Umbilical cord (tissue), 2 donors: ENCODE measurements around the gene ID4. TPM values are rescaled to one million over a fixed set of nuclear protein-coding genes. Genes with fewer than 3 reads are reported as not detected.

Source experiments
- DNase-seq: peaks from one replicate; pipeline ENCODE4 v3.0.0-alpha.2; 2015; ENCODE audit warnings: low spot score
- total RNA-seq: library from RNA; depleted of rRNA; stranded (reverse); fragments of >200 nt; gene quantifications from one replicate; pipeline ENCODE4 v1.2.3, GENCODE V29; 2014; ENCODE audit warnings: low replicate concordance; ENCODE audit not compliant: insufficient read depth

ID4 gene
- total RNA-seq, 1 donor from 2014 or later: 222 TPM

- no peak for DNase-seq
These were observed 20.5 kb downstream of the ID4 start for GRCh38 chr6:19857703-19858102.

DNA sequence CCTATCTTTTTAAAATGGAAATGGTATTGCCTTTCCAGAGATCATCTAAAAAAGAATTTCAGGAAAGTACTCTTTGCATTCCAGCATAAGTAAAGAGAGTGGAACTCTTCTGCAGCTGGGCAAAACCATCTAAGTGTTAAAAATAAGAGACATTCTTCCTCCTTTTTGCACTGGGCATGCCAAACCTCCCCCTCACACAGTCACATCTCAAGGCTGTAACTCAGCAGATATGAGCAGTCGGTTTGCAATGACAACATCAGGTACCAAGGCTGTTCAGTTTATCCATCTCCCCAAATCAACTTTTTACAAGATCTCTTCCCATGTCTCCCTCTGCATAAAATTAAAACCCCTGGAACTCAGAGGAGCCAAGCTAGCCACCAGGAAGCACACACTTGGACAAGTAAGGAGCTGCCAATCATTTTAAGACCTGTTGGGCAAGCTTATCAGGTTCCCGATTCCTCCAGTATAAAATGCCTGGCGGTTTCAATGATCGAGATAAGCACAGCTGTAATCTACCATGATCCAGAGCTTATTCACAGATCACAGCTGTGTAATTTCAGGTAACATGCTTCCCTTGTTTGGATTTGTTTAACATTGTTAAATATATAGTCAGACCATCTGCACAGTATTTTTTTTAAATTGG is 23.2 kb downstream of the ID4 start:
- no peak for DNase-seq

DNA sequence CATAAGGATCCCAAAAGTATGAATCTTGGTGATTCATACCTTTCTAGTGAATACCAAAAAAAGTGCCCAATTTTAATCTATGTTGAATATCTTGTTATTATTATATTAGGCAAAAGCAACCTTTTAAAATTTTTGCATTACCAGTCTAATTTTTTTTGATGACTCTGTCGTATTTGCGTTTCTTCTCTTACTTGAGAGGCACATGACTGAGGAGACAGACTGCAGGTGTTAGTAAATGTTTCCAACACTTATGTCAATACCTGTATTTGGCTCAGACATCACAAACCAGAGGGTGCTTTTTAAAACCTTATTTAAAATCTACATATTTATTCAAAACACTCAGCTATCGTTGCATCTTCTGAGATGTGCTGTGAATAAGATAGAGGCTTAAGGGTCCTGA is 27.1 kb downstream of the ID4 start:
- DNase-seq: no peak

- DNase-seq: no peak
These were observed 28.0 kb downstream of the ID4 start for GRCh38 chr6:19865178-19865577.

GRCh38 chr6:19866173-19866984 is 29.2 kb downstream of the ID4 start:
- no peak for DNase-seq

GRCh38 chr6:19866985-19867627 is 29.9 kb downstream of the ID4 start:
- no peak for DNase-seq

- DNase-seq: no peak
These were observed 32.3 kb downstream of the ID4 start for GRCh38 chr6:19869464-19869863.

DNA sequence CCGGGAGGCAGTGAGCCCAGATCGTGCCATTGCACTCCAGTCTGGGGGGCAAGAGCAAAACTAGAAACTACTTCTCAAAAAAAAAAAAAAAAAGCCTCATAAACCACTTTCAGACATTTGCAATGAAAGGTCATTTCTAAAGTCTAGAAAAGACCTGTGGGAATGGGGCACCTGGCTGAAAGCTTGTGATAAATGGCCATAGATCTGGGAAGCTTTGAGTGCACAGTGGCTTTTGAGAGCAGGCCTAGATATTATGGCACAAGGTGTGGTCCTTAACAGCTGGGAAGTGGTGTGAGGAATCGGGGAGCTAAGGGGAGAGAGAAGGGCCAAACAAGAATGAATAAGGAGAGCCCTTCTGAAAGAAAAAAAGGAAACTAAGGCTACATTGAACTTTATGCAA is 33.2 kb downstream of the ID4 start:
- DNase-seq: no peak

GRCh38 chr6:19873031-19873430 is 35.9 kb downstream of the ID4 start:
- DNase-seq: no peak

DNA sequence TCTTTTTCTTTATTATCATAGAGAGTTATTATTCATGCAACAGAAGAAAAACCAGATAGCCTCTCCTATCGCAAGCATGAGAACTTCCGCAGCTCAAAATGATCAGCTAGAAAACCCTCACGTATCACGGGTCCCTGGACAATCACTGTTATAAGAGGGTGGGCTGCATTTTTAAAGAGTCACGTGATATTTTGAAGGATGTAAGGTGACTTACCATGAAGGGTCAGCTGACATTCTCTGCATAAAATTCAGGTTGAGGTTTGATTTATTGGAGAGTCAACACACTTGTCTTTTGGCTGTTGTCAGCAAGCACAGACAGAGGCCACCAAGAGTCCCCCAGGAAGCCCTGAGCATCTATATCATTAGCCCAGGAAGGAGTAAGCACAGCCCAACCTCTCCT is 39.5 kb downstream of the ID4 start:
- no peak for DNase-seq

DNA sequence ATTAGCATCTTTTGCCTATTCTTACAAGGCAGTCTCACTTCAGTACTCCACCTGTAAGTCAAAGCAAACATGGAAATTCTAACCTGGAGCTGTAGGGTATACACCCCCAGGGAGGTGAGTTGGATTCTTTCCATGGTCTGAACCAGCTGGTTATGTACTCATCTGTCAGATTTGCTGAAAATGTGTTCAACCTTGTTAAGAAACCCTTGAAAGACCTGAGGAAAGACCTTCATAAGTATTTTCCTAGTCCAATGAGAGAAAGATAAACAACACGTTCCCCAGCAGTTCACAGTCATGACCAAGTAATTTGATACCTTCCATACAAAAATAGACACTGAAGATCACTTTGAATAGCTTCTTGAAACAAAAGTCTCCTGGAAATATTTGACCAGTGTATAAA is 42.5 kb downstream of the ID4 start:
- no peak for DNase-seq

DNA sequence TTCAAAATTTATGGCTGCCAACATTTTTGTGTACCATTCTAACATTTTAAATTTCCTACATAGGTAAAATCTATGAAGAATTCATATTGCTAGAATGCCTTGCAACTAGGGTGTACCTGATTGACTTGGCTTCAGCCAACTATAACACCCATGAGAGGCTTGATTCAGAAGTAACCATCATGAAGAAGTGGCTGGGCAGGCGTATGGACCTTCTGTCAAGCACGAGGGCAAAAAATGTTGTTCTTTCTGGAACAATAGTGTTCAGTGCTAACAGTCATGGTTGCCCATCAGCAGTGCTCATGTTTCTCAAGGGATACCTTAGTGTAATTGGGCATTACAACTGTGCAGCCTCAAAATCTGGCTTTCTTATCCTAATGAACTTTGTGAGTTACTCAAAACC is 42.9 kb downstream of the ID4 start:
- no peak for DNase-seq

DNA sequence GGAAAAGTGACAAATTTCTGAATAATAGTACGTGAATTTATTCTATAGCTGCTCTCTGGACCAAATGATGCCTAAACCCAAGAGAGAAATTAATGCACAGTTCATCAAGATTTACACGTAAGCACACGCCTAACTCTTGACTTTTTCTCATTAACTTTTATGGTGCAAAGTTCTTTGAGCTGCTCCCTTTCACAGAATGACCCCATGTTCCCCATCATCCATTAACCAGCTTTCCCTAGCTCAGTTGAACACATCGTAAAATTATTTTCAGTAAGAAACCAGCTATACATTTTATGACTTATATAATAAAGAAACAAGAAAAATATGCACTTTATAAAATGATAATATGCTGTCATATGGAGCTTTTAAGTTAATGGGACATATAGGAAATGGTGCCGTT is 54.3 kb downstream of the ID4 start:
- no peak for DNase-seq
